ENCODE measurements around the gene SOX15.
A peak's percentile ranks its signal among the peaks of the same experiment; 100 is the strongest.
"Not testable (repeated sequence)": the region's sequence is repeated elsewhere in the genome, so short reads cannot be mapped to it uniquely, and the experiment has no call there.

Gene SOX15

GRCh38 chr17:7610641-7611040 lies 20.7 kb upstream of the SOX15 start:
- DNase-seq, result no peak
- no peak for ATAC-seq

GRCh38 chr17:7606280-7606679 lies 16.4 kb upstream of the SOX15 start:
- no peak for DNase-seq
- no peak for ATAC-seq

- not testable (repeated sequence) for DNase-seq, ATAC-seq
These were observed 7.7 kb upstream of the SOX15 start for GRCh38 chr17:7597561-7597960.

GRCh38 chr17:7593296-7593695 lies 3.4 kb upstream of the SOX15 start:
- DNase-seq (no peak), ATAC-seq (no peak)

- no peak for ATAC-seq
- DNase-seq, result no peak
These were observed 2.6 kb upstream of the SOX15 start for GRCh38 chr17:7592422-7593021.

GRCh38 chr17:7591596-7591995 lies 1.7 kb upstream of the SOX15 start:
- ATAC-seq, result no peak

GRCh38 chr17:7590743-7591142 lies 849 bp upstream of the SOX15 start:
- no peak for DNase-seq
- no peak for ATAC-seq

More at GRCh38 chr17:7591596-7591995, 1.7 kb upstream of the SOX15 start:
- DNase-seq, result no peak

- DNase-seq (peak; percentile 73), ATAC-seq (peak; percentile 74)
These were observed 558 bp downstream of the SOX15 start for GRCh38 chr17:7589204-7589868.

- ATAC-seq (no peak), DNase-seq (no peak)
These were observed 1.2 kb downstream of the SOX15 start for GRCh38 chr17:7588553-7589203.

- DNase-seq, result no peak
- no peak for ATAC-seq
These were observed 2.3 kb downstream of the SOX15 start for GRCh38 chr17:7587420-7588151.

GRCh38 chr17:7586673-7587419 lies 3.0 kb downstream of the SOX15 start:
- no peak for ATAC-seq

GRCh38 chr17:7583253-7584109 lies 6.4 kb downstream of the SOX15 start, which contains the start of gene MPDU1:
Gene MPDU1, plus strand, starts transcription at chr17:7583852. Its CDS starts 11 bp downstream, at chr17:7583863.
- peak; percentile 70 for ATAC-seq
- DNase-seq, result peak; percentile 96

More at GRCh38 chr17:7586673-7587419, 3.0 kb downstream of the SOX15 start:
- no peak for DNase-seq

GRCh38 chr17:7582396-7583252 lies 7.3 kb downstream of the SOX15 start:
- ATAC-seq, result no peak

GRCh38 chr17:7580604-7581575 lies 9.0 kb downstream of the SOX15 start:
- ATAC-seq (no peak), DNase-seq (no peak)

More at GRCh38 chr17:7582396-7583252, 7.3 kb downstream of the SOX15 start:
- DNase-seq, result no peak

GRCh38 chr17:7579834-7580603 lies 9.9 kb downstream of the SOX15 start:
- peak; percentile 52 for DNase-seq
- ATAC-seq, result no peak

- DNase-seq, result peak; percentile 80
- peak; percentile 76 for ATAC-seq
These were observed 10.7 kb downstream of the SOX15 start, which contains the start of gene CD68 for GRCh38 chr17:7579001-7579833. Gene CD68, plus strand, starts transcription at chr17:7579638. Its CDS starts 40 bp downstream, at chr17:7579678.

All from stimulated activated naive CD8-positive, alpha-beta T cell treated with anti-CD3 and anti-CD28 coated beads, Interleukin-15, Interleukin-2, amounts not matched to agents 100 U/mL and 50 U/mL, for 24 hours (primary cell).